HepG2 (cell line): ENCODE measurements around the gene DGKD.

Experiments used
- CBX5 ChIP-seq: sonication (generic); formaldehyde crosslinking; IDR thresholded peaks from 2 replicates; pipeline ENCODE4 v1.4.0; 2020; ENCODE audit warnings: missing genetic modification reagents, borderline replicate concordance
- CTCF ChIP-seq: sonication (generic); formaldehyde crosslinking; IDR thresholded peaks from 2 replicates; pipeline ENCODE4 v1.5.0; 2020; ENCODE audit warnings: mild to moderate bottlenecking, missing genetic modification reagents, moderate library complexity
- EZH2 ChIP-seq: conservative IDR thresholded peaks from 2 replicates; pipeline ENCODE4 v1.6.1; 2012; ENCODE audit warnings: mild to moderate bottlenecking, low read depth, low read length, moderate library complexity
- GLI4 ChIP-seq: sonication (generic); formaldehyde crosslinking; IDR thresholded peaks from 2 replicates; pipeline ENCODE4 v1.5.1; 2020; ENCODE audit warnings: missing genetic modification reagents, mild to moderate bottlenecking, moderate library complexity, borderline replicate concordance
- KDM1A ChIP-seq: IDR thresholded peaks from 2 replicates; pipeline ENCODE4 v1.6.1; 2016; ENCODE audit warnings: missing compliant biosample characterization
- KLF16 ChIP-seq, 2 experiments: sonication (generic) in 1 of 2; formaldehyde crosslinking in 1 of 2; IDR thresholded peaks; 2 replicates each; pipeline versions ENCODE4 v1.6.1 to v1.8.0; 2016 to 2023; ENCODE audit warnings: missing genetic modification reagents in 2 of 2, missing compliant biosample characterization in 1 of 2
- NFE2L1 ChIP-seq: sonication (generic); formaldehyde crosslinking; IDR thresholded peaks from 2 replicates; pipeline ENCODE4 v1.4.0; 2020; ENCODE audit warnings: missing genetic modification reagents, mild to moderate bottlenecking, borderline replicate concordance
- POLR2AphosphoS5 ChIP-seq: IDR thresholded peaks from 2 replicates; pipeline ENCODE4 v1.6.1; 2012; ENCODE audit warnings: low read depth, low read length
- REPIN1 ChIP-seq: sonication (generic); formaldehyde crosslinking; IDR thresholded peaks from 2 replicates; pipeline ENCODE4 v1.8.0; 2022; ENCODE audit warnings: missing genetic modification reagents, low read depth, mild to moderate bottlenecking, borderline replicate concordance
- TCF7L2 ChIP-seq: IDR thresholded peaks from 2 replicates; pipeline ENCODE4 v1.6.1; 2011; ENCODE audit warnings: mild to moderate bottlenecking, low read depth, low read length, moderate library complexity
- U2AF2 ChIP-seq: fragments of 200-400 bp; formaldehyde crosslinking; IDR thresholded peaks from 2 replicates; pipeline ENCODE4 v1.6.1; 2017; ENCODE audit warnings: low read depth, mild to moderate bottlenecking, low read length
- ZKSCAN5 ChIP-seq: sonication (generic); formaldehyde crosslinking; IDR thresholded peaks from 2 replicates; pipeline ENCODE4 v1.5.1; 2020; ENCODE audit warnings: mild to moderate bottlenecking, missing genetic modification reagents
- ZNF207 ChIP-seq: fragments of 450-650 bp; IDR thresholded peaks from 2 replicates; pipeline ENCODE4 v1.6.1; 2016; ENCODE audit warnings: antibody characterized with exemption, borderline replicate concordance
- ZNF646 ChIP-seq: sonication (generic); formaldehyde crosslinking; IDR thresholded peaks from 2 replicates; pipeline ENCODE4 v1.9.0; 2021; ENCODE audit warnings: mild to moderate bottlenecking, missing genetic modification reagents

GRCh38 chr2:233402789-233403188 is 48.5 kb downstream of the DGKD start:
- TF ChIP-seq CTCF (CRISPR knock-in tag) (no peak), CBX5 (CRISPR knock-in tag) (no peak), POLR2AphosphoS5 (no peak), ZNF207 (no peak), ZKSCAN5 (CRISPR knock-in tag) (no peak), GLI4 (CRISPR knock-in tag) (no peak), KLF16 (CRISPR knock-in tag; IDR thresholded peaks at IDR 0.05) (no peak), TCF7L2 (no peak), EZH2 (no peak), KDM1A (no peak), NFE2L1 (no peak), ZNF646 (no peak), U2AF2 (no peak), REPIN1 (no peak)
